HG03045 (cell line): ENCODE measurements around the gene CCDC15.
"Not testable (repeated sequence)": the region's sequence is repeated elsewhere in the genome, so short reads cannot be mapped to it uniquely, and the experiment has no call there.

Experiments
- ATAC-seq: cut with Tn5 transposase; IDR thresholded peaks from one replicate; pipeline ENCODE4 v1.9.1; 2021; ENCODE audit warnings: mild to moderate bottlenecking, moderate library complexity; ENCODE audit not compliant: unreplicated experiment

CCDC15 gene

DNA sequence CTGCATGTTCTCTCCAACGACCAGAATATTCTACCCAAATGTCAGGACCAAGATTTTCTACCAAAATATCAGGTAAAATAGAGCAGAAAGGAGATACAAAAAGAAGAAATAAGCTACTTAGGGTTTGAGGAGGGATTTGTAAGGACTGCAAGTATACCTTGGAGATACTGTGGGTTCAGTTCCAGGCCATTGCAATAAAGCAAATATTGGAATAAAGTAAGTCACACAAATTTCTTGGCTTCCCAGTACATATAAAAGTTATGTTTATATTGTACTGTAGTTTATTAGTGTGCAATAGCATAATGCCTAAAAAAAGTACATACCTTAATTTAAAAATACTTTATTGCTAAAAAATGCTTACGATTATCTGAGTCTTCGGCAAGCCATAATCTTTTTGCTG is 34.1 kb downstream of the CCDC15 start:
- ATAC-seq = no peak

DNA sequence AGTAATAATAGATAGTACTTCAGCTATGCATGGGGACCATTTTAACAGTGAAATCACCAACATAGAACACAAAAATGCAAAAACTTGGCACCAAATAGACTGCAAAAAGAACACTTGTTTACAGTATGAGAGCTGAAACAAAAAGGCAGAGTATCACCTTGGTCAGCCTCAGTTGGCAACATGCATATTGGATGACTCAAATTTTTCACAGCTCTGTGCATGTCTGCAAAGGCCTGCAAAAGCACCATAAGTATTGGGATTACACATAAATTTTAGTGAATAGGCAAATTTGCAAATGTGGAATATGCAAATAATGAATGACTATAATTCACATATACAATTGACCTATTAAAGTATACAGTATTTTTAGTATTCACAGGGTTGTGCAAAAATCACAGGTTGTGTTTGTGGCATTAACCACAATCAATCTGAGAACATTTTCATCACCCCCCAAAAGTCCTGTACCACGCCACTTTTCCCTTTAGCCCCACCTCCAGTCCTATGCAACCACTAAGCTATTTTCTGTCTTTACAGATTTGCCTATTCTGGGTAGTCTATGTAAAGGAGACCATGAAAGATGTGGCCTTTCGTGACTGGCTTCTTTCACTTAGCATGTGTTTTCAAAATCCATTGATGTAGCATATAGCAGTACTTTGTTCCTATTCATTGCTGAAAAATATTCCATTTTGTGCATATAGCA is 47.2 kb downstream of the CCDC15 start:
- ATAC-seq = no peak

GRCh38 chr11:125001849-125002248 is 47.8 kb downstream of the CCDC15 start:
- no peak for ATAC-seq

- no peak for ATAC-seq
These were observed 51.5 kb downstream of the CCDC15 start for GRCh38 chr11:125005491-125005890.

- no peak for ATAC-seq
These were observed 62.4 kb downstream of the CCDC15 start for GRCh38 chr11:125016413-125016812.

DNA sequence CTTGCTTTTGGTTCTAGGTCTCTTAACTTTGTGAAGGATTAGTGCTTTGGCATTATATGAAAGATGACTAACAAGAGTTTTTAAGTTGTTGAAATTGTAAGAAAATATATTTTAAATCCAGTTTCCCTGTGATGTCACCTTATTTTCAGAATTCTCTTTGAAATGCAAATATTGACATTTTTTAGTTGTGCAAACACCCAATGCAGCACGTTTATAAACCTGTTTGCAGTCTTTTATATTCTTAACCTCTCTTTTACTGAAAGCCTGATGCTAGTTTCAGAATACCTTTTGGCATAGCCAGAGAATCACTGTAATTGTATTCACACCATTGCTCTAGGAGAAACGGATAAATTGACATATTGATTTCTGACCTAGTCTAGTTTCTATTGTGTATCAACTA is 66.3 kb downstream of the CCDC15 start:
- no peak for ATAC-seq

DNA sequence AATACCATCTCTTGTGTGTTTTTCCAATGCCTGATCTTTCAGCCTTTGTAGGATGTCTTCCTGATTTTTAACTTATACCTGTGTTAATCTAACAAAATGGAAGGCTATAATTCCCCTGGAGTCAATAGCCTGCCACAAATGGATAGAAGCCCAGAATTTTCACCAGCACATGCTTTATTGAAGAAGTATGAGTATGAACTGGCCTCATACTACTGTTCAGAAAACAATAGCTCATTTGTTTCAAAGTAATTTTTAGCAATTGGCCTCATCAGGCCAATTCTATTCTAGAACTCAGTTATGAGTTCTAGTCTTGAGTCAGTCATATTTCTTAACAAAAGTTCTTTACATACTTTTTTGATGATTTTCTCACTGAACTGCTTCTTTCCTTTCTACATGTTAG is 68.5 kb downstream of the CCDC15 start:
- ATAC-seq = no peak

GRCh38 chr11:125025968-125026367 is 72.0 kb downstream of the CCDC15 start:
- ATAC-seq = no peak

GRCh38 chr11:125029431-125029830 is 75.4 kb downstream of the CCDC15 start:
- ATAC-seq = not testable (repeated sequence)

- ATAC-seq = no peak
These were observed 82.9 kb downstream of the CCDC15 start for GRCh38 chr11:125036933-125037332.

- no peak for ATAC-seq
These were observed 95.3 kb downstream of the CCDC15 start for GRCh38 chr11:125049164-125049792.

GRCh38 chr11:125052047-125052446 is 98.0 kb downstream of the CCDC15 start:
- ATAC-seq = no peak

GRCh38 chr11:125053167-125053566 is 99.2 kb downstream of the CCDC15 start:
- no peak for ATAC-seq

GRCh38 chr11:125055107-125055715 is 101.2 kb downstream of the CCDC15 start:
- no peak for ATAC-seq

DNA sequence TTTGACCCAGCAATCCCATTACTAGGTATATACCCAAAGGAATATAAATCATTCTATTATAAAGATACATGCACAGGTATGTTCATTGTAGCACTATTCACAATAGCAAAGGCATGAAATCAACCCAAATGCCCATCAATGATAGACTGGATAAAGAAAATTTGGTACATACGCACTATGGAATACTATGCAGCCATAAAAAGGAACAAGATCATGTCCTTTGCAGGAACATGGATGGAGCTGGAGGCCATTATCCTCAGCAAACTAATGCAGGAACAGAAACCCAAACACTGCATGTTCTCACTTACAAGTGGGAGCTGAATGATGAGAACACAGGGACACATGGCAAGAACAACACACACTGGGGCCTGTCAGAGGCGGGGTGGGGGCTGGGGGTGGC is 102.1 kb downstream of the CCDC15 start:
- not testable (repeated sequence) for ATAC-seq

DNA sequence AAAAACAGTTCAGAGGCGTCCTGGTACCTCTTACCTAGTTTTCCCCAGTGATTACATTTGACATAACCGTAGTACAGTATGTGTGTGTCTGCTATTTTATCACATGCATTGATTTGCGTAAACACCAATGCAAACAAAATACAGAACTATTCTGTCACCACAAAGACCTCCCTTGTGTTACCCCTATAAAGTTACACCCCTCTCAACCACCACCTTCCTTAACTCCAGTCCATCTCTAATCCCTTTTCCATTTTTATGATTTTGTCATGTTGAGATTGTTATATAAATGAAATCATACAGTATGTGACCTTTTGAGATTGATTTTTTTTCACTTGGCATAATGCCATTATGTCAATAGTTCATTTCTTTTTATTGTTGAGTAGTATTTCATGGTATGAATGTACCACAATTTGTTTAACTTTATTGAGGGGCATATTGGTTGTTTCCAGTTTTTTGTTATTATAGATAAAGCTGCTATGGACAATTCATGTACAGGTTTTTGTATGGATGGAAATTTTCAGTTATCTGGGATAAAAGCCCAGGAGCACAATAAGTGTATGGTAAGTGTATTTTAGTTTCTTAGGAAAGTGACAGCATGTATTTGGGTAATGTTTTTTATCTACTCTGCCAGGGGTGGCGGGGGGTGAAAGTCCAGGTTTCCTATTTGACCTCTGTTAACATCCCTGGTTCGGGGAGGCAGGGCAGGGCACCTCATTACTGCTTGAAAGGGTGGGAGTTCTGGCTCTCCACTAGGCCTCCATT is 103.1 kb downstream of the CCDC15 start:
- no peak for ATAC-seq

GRCh38 chr11:125057693-125058016 is 103.7 kb downstream of the CCDC15 start:
- ATAC-seq = no peak

GRCh38 chr11:125061281-125061680 is 107.3 kb downstream of the CCDC15 start:
- no peak for ATAC-seq

- ATAC-seq = peak; percentile 3
These were observed 108.4 kb downstream of the CCDC15 start for GRCh38 chr11:125062218-125062930.

DNA sequence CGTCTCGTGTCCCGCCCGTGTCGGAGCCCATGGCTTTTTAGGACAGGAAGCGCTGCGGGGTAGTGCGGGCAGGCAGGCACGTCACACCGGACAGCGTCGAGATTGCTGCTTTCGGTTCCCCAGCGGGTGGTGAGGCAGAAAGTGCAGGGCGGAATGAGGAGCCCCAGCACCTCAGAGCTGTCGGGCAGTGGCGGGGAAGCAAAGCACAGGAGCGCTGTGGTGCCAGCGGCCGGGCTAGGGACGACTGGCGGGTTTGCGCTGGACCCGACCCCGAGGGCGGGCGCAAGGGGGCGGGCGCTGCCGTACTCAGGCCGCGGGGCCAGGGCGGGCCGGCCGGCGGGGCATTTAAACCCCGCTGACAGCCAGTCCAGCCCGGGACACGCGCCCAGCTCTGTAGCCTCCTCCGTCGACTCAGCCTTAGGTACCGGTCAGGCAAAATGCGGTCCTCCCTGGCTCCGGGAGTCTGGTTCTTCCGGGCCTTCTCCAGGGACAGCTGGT is 109.0 kb downstream of the CCDC15 start, which contains the start of gene SLC37A2:
TSS of gene SLC37A2 (plus strand) at position 375 of the 498 bp plus-strand sequence. CDS start at position 438, 63 bp downstream.
- ATAC-seq = peak; percentile 91
